Spleen (tissue), 11 donors: ENCODE measurements around the gene CHRNA3. TPM values are rescaled to one million over a fixed set of nuclear protein-coding genes. Genes with fewer than 3 reads are reported as not detected.

Source experiments
- DNase-seq: peaks from one replicate; pipeline ENCODE4 v3.0.0-alpha.2; 2020
- H3K27ac ChIP-seq, 8 donors: fragments of 200-600 bp; sonication (generic) in 7 of 8; 1 replicate in 4 of 8; 2 replicates in 4 of 8; pipeline versions ENCODE4 v1.5.0 to v1.8.0; 2016 to 2021; ENCODE audit warnings: inconsistent platforms in 4 of 8, mild to moderate bottlenecking in 4 of 8, moderate library complexity in 1 of 8
- H3K27me3 ChIP-seq, 7 donors: fragments of 200-600 bp; sonication (generic) in 6 of 7; replicated peaks in 1 of 7; 1 replicate in 4 of 7; 2 replicates in 3 of 7; pipeline versions ENCODE4 v1.5.0 to v1.8.0; 2016 to 2021; ENCODE audit warnings: inconsistent platforms in 3 of 7, mild to moderate bottlenecking in 1 of 7
- H3K36me3 ChIP-seq, 6 donors: fragments of 200-600 bp; sonication (generic) in 5 of 6; 1 replicate in 4 of 6; 2 replicates in 2 of 6; pipeline versions ENCODE4 v1.5.0 to v1.8.0; 2016 to 2021; ENCODE audit warnings: inconsistent platforms in 2 of 6
- H3K4me1 ChIP-seq, 6 donors: fragments of 200-600 bp; sonication (generic) in 5 of 6; 1 replicate in 3 of 6; 2 replicates in 3 of 6; pipeline versions ENCODE4 v1.5.0 to v1.8.0; 2016 to 2021; ENCODE audit warnings: inconsistent platforms in 3 of 6
- H3K4me3 ChIP-seq, 8 donors: fragments of 200-600 bp; sonication (generic) in 7 of 8; 1 replicate in 4 of 8; 2 replicates in 4 of 8; pipeline versions ENCODE4 v1.5.0 to v1.8.0; 2016 to 2021; ENCODE audit warnings: inconsistent platforms in 4 of 8, mild to moderate bottlenecking in 4 of 8, moderate library complexity in 2 of 8
- H3K9me3 ChIP-seq, 8 donors: fragments of 200-600 bp; sonication (generic) in 7 of 8; 1 replicate in 4 of 8; 2 replicates in 4 of 8; pipeline versions ENCODE4 v1.5.0 to v1.8.0; 2016 to 2021; ENCODE audit warnings: inconsistent platforms in 4 of 8
- POLR2A ChIP-seq, 3 donors: fragments of 450-650 bp; IDR thresholded peaks; one replicate each; pipeline ENCODE4 v1.5.1; 2017; ENCODE audit warnings: antibody characterized with exemption in 3 of 3, mild to moderate bottlenecking in 1 of 3
- POLR2AphosphoS5 ChIP-seq, 3 donors: sonication (generic); formaldehyde crosslinking; IDR thresholded peaks; one replicate each; pipeline ENCODE4 v1.5.1; 2017; ENCODE audit warnings: antibody characterized with exemption in 3 of 3
- WGBS, 5 donors: extraction: QIAGEN DNeasy Blood & Tissue Kit in 3 of 5; methylation state at CpG; one replicate each; pipeline versions ENCODE4 v1.1.5 to v1.1.7; 2013 to 2018; 5-methylcytosine and 5-hydroxymethylcytosine counted together
- intact Hi-C: fragments of 100-400 bp; cut with DNase I; formaldehyde crosslinking; loops from one replicate; pipeline ENCODE4 v1.15.0; 2023; ENCODE audit warnings: low total_unique reads
- polyA plus RNA-seq, 3 donors: library from polyadenylated mRNA; stranded (reverse); fragments of 200-250 nt; gene quantifications; one replicate each; pipeline ENCODE4 v1.2.1, GENCODE V29; 2013
- total RNA-seq, 7 donors: library from RNA; depleted of rRNA in 3 of 7; stranded (reverse); fragments of >200 nt in 3 of 7; fragmentation: NEBNext Ultra II Directional in 4 of 7; extraction: Animal tissue kit (Norgen Biotek cat#: 25700) in 4 of 7; gene quantifications; one replicate each; pipeline versions ENCODE4 v1.1.0 to v1.2.1, GENCODE V29; 2016 to 2021
- TF ChIP-seq, protein P1 (sequence below), 11 experiments: fragments of 200-600 bp in 7 of 11; fragments of 450-650 bp in 4 of 11; sonication (generic) in 4 of 11; IDR thresholded peaks in 8 of 11; conservative IDR thresholded peaks in 3 of 11; 1 replicate in 7 of 11; 2 replicates in 4 of 11; pipeline versions ENCODE4 v1.4.0 to v1.8.0; 2016 to 2021; ENCODE audit warnings: antibody characterized with exemption in 11 of 11, inconsistent platforms in 4 of 11, mild to moderate bottlenecking in 1 of 11
- donor health status: healthy with polysubstance abuse.
- donor health status: DM: no; HTN: no; CAD: no; lungs with moderate emphysema.
- donor health status: DM: no; HTN: no; CAD: no.
- donor health status: Bipolar disorder and iron deficiency.
- donor health status: healthy.
- donor health status: DM: no; HTN: no; CAD: no.
- donor health status: DM: yes; HTN: yes; CAD: no.

CHRNA3 gene
- total and polyA plus RNA-seq, 10 donors = 0.23 to 1.6 (median 0.49) TPM; not detected in 2

DNA sequence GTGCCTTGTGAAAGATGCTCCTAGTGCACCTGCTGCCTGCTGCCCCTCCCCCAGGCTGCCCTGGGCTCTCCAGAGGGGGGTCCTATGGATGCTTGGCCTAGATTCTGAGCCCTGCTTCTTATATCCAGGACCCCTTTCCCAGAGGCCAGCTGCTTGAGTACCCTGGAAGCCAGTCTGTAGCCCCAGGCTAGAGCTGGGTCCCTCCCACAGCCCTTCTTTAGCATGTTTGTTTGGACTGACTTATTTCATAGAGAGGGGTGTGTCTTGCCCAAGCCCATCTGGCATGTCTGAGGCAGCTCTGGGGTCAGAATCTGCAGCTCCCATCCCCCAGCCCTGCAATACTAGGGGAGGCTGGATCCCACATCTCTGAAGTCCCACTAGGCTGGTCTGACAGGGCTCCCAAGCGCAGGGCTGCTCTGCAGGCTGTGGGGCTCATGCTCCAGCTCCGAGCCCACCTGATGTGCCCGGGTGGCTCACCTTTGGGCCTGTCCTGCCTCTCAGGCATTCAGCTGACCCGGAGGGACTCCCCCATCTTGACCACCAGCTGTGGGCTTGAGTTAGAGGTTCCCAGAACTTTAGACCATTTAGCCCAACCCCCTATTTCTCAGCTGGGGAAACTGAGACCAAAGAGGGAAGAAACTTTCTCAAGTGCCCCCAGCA is 17.1 kb upstream of the CHRNA3 start:
- H3K9me3 ChIP-seq = peaks cover 0 to 13% (median 8%) of the 10 kb centered on the region in 8 donors
- TF ChIP-seq POLR2A (IDR thresholded peaks at IDR 0.05) = no peak
- TF ChIP-seq POLR2AphosphoS5 (IDR thresholded peaks at IDR 0.05) = no peak
- TF ChIP-seq, protein P1, sequence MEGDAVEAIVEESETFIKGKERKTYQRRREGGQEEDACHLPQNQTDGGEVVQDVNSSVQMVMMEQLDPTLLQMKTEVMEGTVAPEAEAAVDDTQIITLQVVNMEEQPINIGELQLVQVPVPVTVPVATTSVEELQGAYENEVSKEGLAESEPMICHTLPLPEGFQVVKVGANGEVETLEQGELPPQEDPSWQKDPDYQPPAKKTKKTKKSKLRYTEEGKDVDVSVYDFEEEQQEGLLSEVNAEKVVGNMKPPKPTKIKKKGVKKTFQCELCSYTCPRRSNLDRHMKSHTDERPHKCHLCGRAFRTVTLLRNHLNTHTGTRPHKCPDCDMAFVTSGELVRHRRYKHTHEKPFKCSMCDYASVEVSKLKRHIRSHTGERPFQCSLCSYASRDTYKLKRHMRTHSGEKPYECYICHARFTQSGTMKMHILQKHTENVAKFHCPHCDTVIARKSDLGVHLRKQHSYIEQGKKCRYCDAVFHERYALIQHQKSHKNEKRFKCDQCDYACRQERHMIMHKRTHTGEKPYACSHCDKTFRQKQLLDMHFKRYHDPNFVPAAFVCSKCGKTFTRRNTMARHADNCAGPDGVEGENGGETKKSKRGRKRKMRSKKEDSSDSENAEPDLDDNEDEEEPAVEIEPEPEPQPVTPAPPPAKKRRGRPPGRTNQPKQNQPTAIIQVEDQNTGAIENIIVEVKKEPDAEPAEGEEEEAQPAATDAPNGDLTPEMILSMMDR (IDR thresholded peaks at IDR 0.05 in 8 of 11, conservative IDR thresholded peaks at IDR 0.05 in 3 of 11) = no peak
- peaks cover 0 to 24% (median 10%) of the 10 kb centered on the region in 7 donors for H3K27me3 ChIP-seq
- H3K27ac ChIP-seq = no peak overlapping the region
- no peak overlapping the region for H3K4me3 ChIP-seq
- intact Hi-C loops = loop anchor here (5.0 kb wide), 1 partner anchor 69 kb away; no protein-coding TSS in a partner anchor
- 45 to 88% (median 84%) methylated on average over 2 to 4 of the region's 4 CpGs for WGBS, 5 donors
- H3K36me3 ChIP-seq = no peaks in the 10 kb centered on the region
- DNase-seq = no peak
- H3K4me1 ChIP-seq = peaks cover 0 to 19% (median 14%) of the 10 kb centered on the region in 6 donors

DNA sequence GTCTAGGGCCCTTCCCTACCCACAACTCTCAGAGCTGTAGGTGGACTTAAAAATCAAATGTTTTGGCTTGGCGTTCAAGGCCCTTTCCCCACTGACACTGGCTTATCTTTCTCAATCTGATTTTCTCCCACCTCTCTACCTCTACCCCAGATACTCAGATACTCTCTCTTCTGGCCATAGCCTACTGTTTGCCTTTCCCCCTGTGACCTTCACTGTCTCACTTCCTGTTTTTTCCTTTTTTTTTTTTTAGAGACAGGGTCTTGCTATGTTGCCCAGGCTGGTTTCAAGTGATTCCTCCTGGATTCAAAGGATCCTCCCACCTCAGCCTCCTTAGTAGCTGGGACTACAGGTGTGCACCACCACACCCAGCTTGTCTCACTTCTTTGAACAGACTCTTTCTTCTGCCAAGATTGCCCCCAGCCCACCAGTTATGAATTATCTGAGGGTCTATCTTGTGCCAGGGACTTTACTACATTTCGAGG is 15.6 kb upstream of the CHRNA3 start:
- TF ChIP-seq, protein P1 (IDR thresholded peaks at IDR 0.05 in 8 of 11, conservative IDR thresholded peaks at IDR 0.05 in 3 of 11) = no peak
- TF ChIP-seq POLR2A (IDR thresholded peaks at IDR 0.05) (no peak), POLR2AphosphoS5 (IDR thresholded peaks at IDR 0.05) (no peak)
- H3K36me3 ChIP-seq = no peaks in the 10 kb centered on the region
- 77 to 91% (median 81%) methylated on average over 2 of the region's 2 CpGs for WGBS, 5 donors
- DNase-seq = no peak
- H3K27ac ChIP-seq = no peak overlapping the region
- intact Hi-C loops = loop anchor here (5.0 kb wide), 1 partner anchor 71 kb away; no protein-coding TSS in a partner anchor
- peaks cover 0 to 19% (median 10%) of the 10 kb centered on the region in 7 donors for H3K27me3 ChIP-seq
- peaks cover 0 to 18% (median 8%) of the 10 kb centered on the region in 8 donors for H3K9me3 ChIP-seq
- peaks cover 0 to 14% (median 13%) of the 10 kb centered on the region in 6 donors for H3K4me1 ChIP-seq
- no peak overlapping the region for H3K4me3 ChIP-seq

DNA sequence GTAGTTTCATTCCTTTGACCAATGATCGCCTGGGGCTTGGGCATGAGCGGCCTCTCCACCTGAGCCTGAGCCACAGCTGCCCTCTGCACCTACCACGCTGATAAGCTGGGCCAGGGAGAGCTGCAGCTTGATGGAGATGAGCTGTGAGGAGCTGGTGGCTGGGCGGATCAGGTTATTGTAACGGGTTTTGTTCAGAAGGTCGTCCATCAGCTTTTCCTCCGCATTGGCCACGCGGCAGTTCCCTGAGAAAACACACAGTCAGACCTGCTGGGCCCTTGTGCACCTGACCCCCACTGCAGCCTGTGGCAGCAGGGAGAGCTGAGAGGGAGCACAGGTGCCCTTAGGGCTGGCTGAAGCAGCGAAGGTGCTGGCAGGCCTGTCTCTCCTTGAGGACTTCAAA is 14.6 kb upstream of the CHRNA3 start:
- Histone ChIP-seq H3K4me1 (peaks cover 0 to 3% (median 2%) of the 10 kb centered on the region in 6 donors), H3K27ac (no peak overlapping the region), H3K27me3 (peaks cover 0 to 9% (median 0%) of the 10 kb centered on the region in 7 donors), H3K4me3 (no peak overlapping the region), H3K9me3 (peaks cover 0 to 18% (median 8%) of the 10 kb centered on the region in 8 donors), H3K36me3 (no peaks in the 10 kb centered on the region)
- no peak for TF ChIP-seq POLR2AphosphoS5 (IDR thresholded peaks at IDR 0.05)
- no peak for TF ChIP-seq POLR2A (IDR thresholded peaks at IDR 0.05)
- TF ChIP-seq, protein P1 (IDR thresholded peaks at IDR 0.05 in 8 of 11, conservative IDR thresholded peaks at IDR 0.05 in 3 of 11) = no peak
- WGBS, 5 donors = 87 to 92% (median 89%) methylated on average over 10 of the region's 10 CpGs
- intact Hi-C loops = loop anchor here (5.0 kb wide), 1 partner anchor 72 kb away; no protein-coding TSS in a partner anchor
- no peak for DNase-seq
